Keratinocyte (primary cell): ENCODE measurements around the gene SNX8. TPM values are rescaled to one million over a fixed set of nuclear protein-coding genes. Genes with fewer than 3 reads are reported as not detected.

Source experiments
- DNase-seq: peaks from one replicate; pipeline ENCODE4 v3.0.0-alpha.2; 2011; ENCODE audit warnings: low read depth, missing footprints, low spot score
- FAIRE-seq: peaks from 2 replicates; lab custom pipeline; 2011; peaks lifted over from hg19 to GRCh38; lab: Jason Lieb, UNC
- H2AFZ ChIP-seq: 2 replicates; pipeline ENCODE4 v1.6.0; 2012; ENCODE audit warnings: low read length, control low read depth, inconsistent platforms; ENCODE audit not compliant: control insufficient read depth
- H3K27ac ChIP-seq: 2 replicates; pipeline ENCODE4 v1.5.1; 2011; ENCODE audit warnings: low read length; ENCODE audit not compliant: control insufficient read depth, insufficient read depth
- H3K27me3 ChIP-seq: 3 replicates; pipeline ENCODE4 v1.6.0; 2011; ENCODE audit warnings: low read length; ENCODE audit not compliant: control insufficient read depth, insufficient read depth; ENCODE audit errors: extremely low read depth
- H3K36me3 ChIP-seq, 2 experiments: 2 replicates in 1 of 2; 3 replicates in 1 of 2; pipeline ENCODE4 v1.5.1; 2011; ENCODE audit warnings: low read length in 2 of 2, mild to moderate bottlenecking in 1 of 2; ENCODE audit not compliant: control insufficient read depth in 2 of 2, insufficient read depth in 2 of 2; ENCODE audit errors: extremely low read depth in 1 of 2
- H3K4me1 ChIP-seq: 3 replicates; pipeline ENCODE4 v1.5.1; 2011; ENCODE audit warnings: low read length; ENCODE audit not compliant: control insufficient read depth, insufficient read depth; ENCODE audit errors: extremely low read depth
- H3K4me2 ChIP-seq: 3 replicates; pipeline ENCODE4 v1.6.0; 2011; ENCODE audit warnings: low read depth, low read length; ENCODE audit not compliant: control insufficient read depth, insufficient read depth; ENCODE audit errors: extremely low read depth
- H3K4me3 ChIP-seq, 3 experiments: fragments of 200-600 bp in 1 of 3; sonication (generic) in 1 of 3; 2 replicates in 2 of 3; 3 replicates in 1 of 3; pipeline ENCODE4 v1.5.1; 2011 to 2016; ENCODE audit warnings: low read length in 3 of 3, mild to moderate bottlenecking in 3 of 3, control low read depth in 2 of 3, inconsistent platforms in 1 of 3, low read depth in 1 of 3, mixed read lengths in 1 of 3, mixed run types in 1 of 3, moderate library complexity in 1 of 3; ENCODE audit not compliant: control insufficient read depth in 2 of 3, insufficient read depth in 2 of 3; ENCODE audit errors: extremely low read depth in 1 of 3
- H3K79me2 ChIP-seq: 2 replicates; pipeline ENCODE4 v1.6.0; 2012; ENCODE audit warnings: low read length; ENCODE audit not compliant: control insufficient read depth, insufficient read depth
- H3K9ac ChIP-seq: 3 replicates; pipeline ENCODE4 v1.6.0; 2011; ENCODE audit warnings: low read length; ENCODE audit not compliant: control insufficient read depth, insufficient read depth; ENCODE audit errors: extremely low read depth
- H3K9me1 ChIP-seq: 3 replicates; pipeline ENCODE4 v1.6.0; 2011; ENCODE audit warnings: low read length; ENCODE audit not compliant: control insufficient read depth, insufficient read depth; ENCODE audit errors: extremely low read depth
- H3K9me3 ChIP-seq: 2 replicates; pipeline ENCODE4 v1.5.1; 2012; ENCODE audit warnings: low read depth, low read length; ENCODE audit not compliant: control insufficient read depth
- H4K20me1 ChIP-seq: 3 replicates; pipeline ENCODE4 v1.6.0; 2011; ENCODE audit warnings: low read length; ENCODE audit not compliant: control insufficient read depth, insufficient read depth; ENCODE audit errors: extremely low read depth
- EZH2 ChIP-seq: IDR thresholded peaks from one replicate; pipeline ENCODE4 v1.6.1; 2012; ENCODE audit warnings: inconsistent platforms, mild to moderate bottlenecking, low read length, moderate library complexity
- dilution Hi-C: fragments of 300-500 bp; cut with MboI; formaldehyde crosslinking; loops from one replicate; pipeline ENCODE4 v1.7.0; 2020; ENCODE audit warnings: low sequenced_read_pairs; ENCODE audit not compliant: extremely low pct_ligation_motif_present
- polyA plus RNA-seq, 5 experiments: library from polyadenylated mRNA; depleted of rRNA in 3 of 5; stranded (reverse) in 3 of 5; stranded (forward) in 1 of 5; unstranded in 1 of 5; fragments of >200 nt; gene quantifications; 1 replicate in 1 of 5; 2 replicates in 3 of 5; 3 replicates in 1 of 5; pipeline versions ENCODE4 v1.2.1 to v1.2.3, GENCODE V29; 2011 to 2012; ENCODE audit warnings: missing spikeins in 2 of 5, low read depth in 1 of 5, low replicate concordance in 1 of 5
- TF ChIP-seq, protein P1 (sequence below), 3 experiments: IDR thresholded peaks in 1 of 3; conservative IDR thresholded peaks in 1 of 3; optimal IDR thresholded peaks in 1 of 3; 2 replicates in 2 of 3; 3 replicates in 1 of 3; pipeline versions ENCODE3 to v1.5.1; 2011; ENCODE audit warnings: low read length in 3 of 3, mild to moderate bottlenecking in 3 of 3, moderate library complexity in 2 of 3, control low read depth in 1 of 3, inconsistent platforms in 1 of 3; ENCODE audit not compliant: insufficient read depth in 2 of 3; ENCODE audit errors: extremely low read depth in 1 of 3

SNX8 gene
- polyA plus RNA-seq, 1 donor (not counting 4 experiments of a cell fraction or from before 2014, with no cell fraction given): 24.2 TPM

DNA sequence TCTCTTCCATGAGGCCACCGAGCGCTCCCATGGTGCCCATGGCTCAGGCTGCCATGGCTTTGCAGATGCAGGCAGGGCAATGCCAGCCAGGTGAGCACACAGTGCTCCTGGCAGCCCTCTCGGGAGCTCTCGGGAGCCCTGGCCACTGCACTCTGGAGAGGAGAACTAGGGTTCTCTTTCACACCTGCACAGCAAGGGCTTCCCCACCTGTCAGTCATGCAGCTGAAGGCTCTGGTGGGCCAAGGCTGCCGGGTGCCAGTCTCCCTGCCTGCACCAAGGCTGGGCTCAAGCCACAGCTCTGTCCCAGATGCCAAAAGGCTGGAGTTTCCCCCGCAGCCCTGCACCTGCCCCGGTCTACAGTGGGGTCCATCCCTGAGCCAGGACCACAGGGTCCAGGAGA, 39.6 kb downstream of the SNX8 start:
- Histone ChIP-seq H4K20me1 (no peaks in the 10 kb centered on the region), H3K4me1 (no peaks in the 10 kb centered on the region), H3K36me3 (peaks cover 0 to 7% of the 10 kb centered on the region in 2 experiments), H3K4me2 (no peak overlapping the region), H3K9me3 (no peaks in the 10 kb centered on the region), H3K4me3 (no peak overlapping the region), H3K27me3 (no peaks in the 10 kb centered on the region), H3K79me2 (no peaks in the 10 kb centered on the region), H3K9ac (no peak overlapping the region), H2AFZ (no peak overlapping the region), H3K27ac (no peak overlapping the region), H3K9me1 (no peaks in the 10 kb centered on the region)
- no peak for DNase-seq
- dilution Hi-C loops: no loop called here
- TF ChIP-seq EZH2: no peak
- TF ChIP-seq, protein P1, sequence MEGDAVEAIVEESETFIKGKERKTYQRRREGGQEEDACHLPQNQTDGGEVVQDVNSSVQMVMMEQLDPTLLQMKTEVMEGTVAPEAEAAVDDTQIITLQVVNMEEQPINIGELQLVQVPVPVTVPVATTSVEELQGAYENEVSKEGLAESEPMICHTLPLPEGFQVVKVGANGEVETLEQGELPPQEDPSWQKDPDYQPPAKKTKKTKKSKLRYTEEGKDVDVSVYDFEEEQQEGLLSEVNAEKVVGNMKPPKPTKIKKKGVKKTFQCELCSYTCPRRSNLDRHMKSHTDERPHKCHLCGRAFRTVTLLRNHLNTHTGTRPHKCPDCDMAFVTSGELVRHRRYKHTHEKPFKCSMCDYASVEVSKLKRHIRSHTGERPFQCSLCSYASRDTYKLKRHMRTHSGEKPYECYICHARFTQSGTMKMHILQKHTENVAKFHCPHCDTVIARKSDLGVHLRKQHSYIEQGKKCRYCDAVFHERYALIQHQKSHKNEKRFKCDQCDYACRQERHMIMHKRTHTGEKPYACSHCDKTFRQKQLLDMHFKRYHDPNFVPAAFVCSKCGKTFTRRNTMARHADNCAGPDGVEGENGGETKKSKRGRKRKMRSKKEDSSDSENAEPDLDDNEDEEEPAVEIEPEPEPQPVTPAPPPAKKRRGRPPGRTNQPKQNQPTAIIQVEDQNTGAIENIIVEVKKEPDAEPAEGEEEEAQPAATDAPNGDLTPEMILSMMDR (optimal IDR thresholded peaks at IDR 0.05 in 1 of 3, IDR thresholded peaks at IDR 0.05 in 1 of 3, conservative IDR thresholded peaks at IDR 0.05 in 1 of 3; ENCODE audit: extremely low read depth in 1 of 3, insufficient read depth in 2 of 3, low read length in 3 of 3): no peak
- FAIRE-seq: no peak

DNA sequence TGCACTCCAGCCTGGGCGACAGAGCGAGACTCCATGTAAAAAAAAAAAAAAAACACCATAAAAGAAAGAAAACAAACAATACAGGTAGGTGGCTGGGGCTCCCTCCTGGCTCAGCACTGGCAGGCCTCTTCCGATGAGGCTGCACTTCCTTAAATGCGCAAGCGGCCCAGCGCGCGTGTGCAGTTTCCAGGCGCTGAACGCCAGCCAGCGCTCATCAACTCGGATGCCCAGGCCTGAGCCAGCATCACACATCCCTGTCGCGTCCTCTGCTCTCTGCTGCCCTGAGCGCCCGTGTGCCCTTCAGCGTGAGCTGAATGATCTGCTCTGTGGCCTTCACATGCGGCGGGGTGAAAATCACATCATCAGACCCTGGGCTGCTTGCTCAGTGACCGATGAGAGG, 40.4 kb downstream of the SNX8 start:
- Histone ChIP-seq H3K27ac (no peak overlapping the region), H3K27me3 (no peaks in the 10 kb centered on the region), H4K20me1 (no peaks in the 10 kb centered on the region), H3K4me1 (no peaks in the 10 kb centered on the region), H3K9me1 (no peaks in the 10 kb centered on the region), H3K79me2 (no peaks in the 10 kb centered on the region), H3K36me3 (peaks cover 0 to 7% of the 10 kb centered on the region in 2 experiments), H3K9me3 (no peaks in the 10 kb centered on the region), H3K4me3 (no peak overlapping the region), H3K4me2 (no peak overlapping the region), H2AFZ (no peak overlapping the region), H3K9ac (no peak overlapping the region)
- DNase-seq: no peak
- dilution Hi-C loops: no loop called here
- TF ChIP-seq EZH2: no peak
- TF ChIP-seq, protein P1 (optimal IDR thresholded peaks at IDR 0.05 in 1 of 3, IDR thresholded peaks at IDR 0.05 in 1 of 3, conservative IDR thresholded peaks at IDR 0.05 in 1 of 3; ENCODE audit: extremely low read depth in 1 of 3, insufficient read depth in 2 of 3, low read length in 3 of 3): no peak
- FAIRE-seq: no peak
